Measurements from ENCODE around the gene HAT1. TPM values are rescaled to one million over a fixed set of nuclear protein-coding genes. Genes with fewer than 3 reads are reported as not detected.

HAT1 gene
- polyA plus RNA-seq, 3 donors: 16.9 to 63.3 (median 62.8) TPM

DNA sequence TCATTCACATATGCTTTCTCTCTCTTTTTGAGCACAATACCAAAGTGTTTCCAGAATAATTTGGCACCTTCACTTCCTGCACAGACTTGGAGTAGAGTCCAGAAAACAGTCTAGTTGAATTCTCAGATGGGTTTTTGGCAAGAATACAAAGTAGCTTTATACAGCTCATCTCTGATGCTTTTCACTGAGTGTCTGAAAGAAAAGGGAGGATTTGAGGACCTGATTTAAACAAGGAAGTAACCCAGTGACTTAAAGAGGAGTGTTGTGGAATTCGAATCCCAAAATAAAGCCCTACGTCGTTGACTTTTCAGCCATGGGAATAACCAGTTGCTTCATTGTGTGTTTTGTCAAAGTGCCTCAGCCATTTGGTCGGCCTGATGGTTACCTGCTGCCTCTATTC is 109.3 kb downstream of the HAT1 start:
- Mint-ChIP-seq H3K27ac (no peak overlapping the region), H3K27me3 (ENCODE audit: low read depth in 3 of 3) (peaks cover 0 to 2% (median 0%) of the 10 kb centered on the region in 3 donors), H3K4me3 (no peak overlapping the region), H3K36me3 (no peaks in the 10 kb centered on the region), H3K9me3 (peaks cover 0 to 7% (median 0%) of the 10 kb centered on the region in 7 donors), H3K4me1 (peaks cover 8% of the 10 kb centered on the region)
- H3K79me2 ChIP-seq (ENCODE audit: insufficient read depth, low read length): no peaks in the 10 kb centered on the region
- no peak overlapping the region for H3K27ac ChIP-seq (ENCODE audit: low read depth in 1 of 2, low read length in 2 of 2)
- no peak for DNase-seq
- no peak overlapping the region for H2AFZ ChIP-seq (ENCODE audit: insufficient read depth, low read depth, low read length, poor library complexity, severe bottlenecking)
- no peak overlapping the region for H3K9ac ChIP-seq (ENCODE audit: insufficient read depth, low read length, poor library complexity, severe bottlenecking)
- TF ChIP-seq, protein P1, sequence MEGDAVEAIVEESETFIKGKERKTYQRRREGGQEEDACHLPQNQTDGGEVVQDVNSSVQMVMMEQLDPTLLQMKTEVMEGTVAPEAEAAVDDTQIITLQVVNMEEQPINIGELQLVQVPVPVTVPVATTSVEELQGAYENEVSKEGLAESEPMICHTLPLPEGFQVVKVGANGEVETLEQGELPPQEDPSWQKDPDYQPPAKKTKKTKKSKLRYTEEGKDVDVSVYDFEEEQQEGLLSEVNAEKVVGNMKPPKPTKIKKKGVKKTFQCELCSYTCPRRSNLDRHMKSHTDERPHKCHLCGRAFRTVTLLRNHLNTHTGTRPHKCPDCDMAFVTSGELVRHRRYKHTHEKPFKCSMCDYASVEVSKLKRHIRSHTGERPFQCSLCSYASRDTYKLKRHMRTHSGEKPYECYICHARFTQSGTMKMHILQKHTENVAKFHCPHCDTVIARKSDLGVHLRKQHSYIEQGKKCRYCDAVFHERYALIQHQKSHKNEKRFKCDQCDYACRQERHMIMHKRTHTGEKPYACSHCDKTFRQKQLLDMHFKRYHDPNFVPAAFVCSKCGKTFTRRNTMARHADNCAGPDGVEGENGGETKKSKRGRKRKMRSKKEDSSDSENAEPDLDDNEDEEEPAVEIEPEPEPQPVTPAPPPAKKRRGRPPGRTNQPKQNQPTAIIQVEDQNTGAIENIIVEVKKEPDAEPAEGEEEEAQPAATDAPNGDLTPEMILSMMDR (IDR thresholded peaks at IDR 0.05): no peak
- no peaks in the 10 kb centered on the region for H3K9me3 ChIP-seq (replicated peaks in 1 of 2; ENCODE audit: control insufficient read depth in 1 of 2, insufficient read depth in 1 of 2, low read length in 2 of 2)
- no peaks in the 10 kb centered on the region for H3K27me3 ChIP-seq (ENCODE audit: control insufficient read depth in 2 of 2, insufficient read depth in 2 of 2, low read length in 2 of 2)
- H3K4me1 ChIP-seq (ENCODE audit: control insufficient read depth in 1 of 2, insufficient read depth in 2 of 2, low read length in 2 of 2): peaks cover 5 to 9% of the 10 kb centered on the region in 2 donors
- H3K4me3 ChIP-seq (replicated peaks in 1 of 3; ENCODE audit: low read depth in 2 of 3, low read length in 3 of 3): no peak overlapping the region
- H3K4me2 ChIP-seq (replicated peaks; ENCODE audit: extremely low read depth, low read length, poor library complexity, severe bottlenecking): no peak overlapping the region
- WGBS (ENCODE audit: insufficient coverage): 92% methylated on average over 3 of the region's 4 CpGs
- intact Hi-C loops (cut with micrococcal nuclease): no loop called here
- no peaks in the 10 kb centered on the region for H4K20me1 ChIP-seq (ENCODE audit: insufficient read depth, low read length)
- no peaks in the 10 kb centered on the region for H3K36me3 ChIP-seq (replicated peaks in 1 of 2; ENCODE audit: control insufficient read depth in 1 of 2, insufficient read depth in 2 of 2, low read length in 2 of 2)

Other genes with a start within 250 kb of the HAT1 start
- gene DYNC1I2, start 235.0 kb upstream of the HAT1 start, polyA plus RNA-seq: 10 to 100 TPM; 30.8 to 39.1 (median 32.2) TPM
- 1 to 10 TPM; 6.5 to 8.8 (median 7.0) TPM for gene SLC25A12, start 28.2 kb upstream of the HAT1 start, polyA plus RNA-seq
- gene METAP1D, start 77.5 kb downstream of the HAT1 start, polyA plus RNA-seq: 1 to 10 TPM in 1 of 3 donors, under 1 TPM in 2; 0.37 to 1.7 (median 0.41) TPM
- gene DLX1, start 163.0 kb downstream of the HAT1 start, polyA plus RNA-seq: under 1 TPM in 1 of 3 donors, not detected in 2; 0.05 TPM
- under 1 TPM in 1 of 3 donors, not detected in 2; 0.08 TPM for gene DLX2, start 180.4 kb downstream of the HAT1 start, polyA plus RNA-seq

Measured in CD14-positive monocyte (primary cell).